GM12878 (cell line): ENCODE measurements around the gene CNTN4.

Experiments used
- BHLHE40 ChIP-seq, 2 experiments: fragments of 450-650 bp in 1 of 2; IDR thresholded peaks; 2 replicates each; pipeline ENCODE4 v1.6.1; 2011 to 2017; ENCODE audit warnings: low read depth in 2 of 2, borderline replicate concordance in 1 of 2, improper control_type of control experiment in 1 of 2, low read length in 1 of 2, mild to moderate bottlenecking in 1 of 2
- CBFB ChIP-seq: IDR thresholded peaks from 2 replicates; pipeline ENCODE4 v1.6.1; 2016; ENCODE audit warnings: antibody characterized with exemption, low read depth
- EZH2 ChIP-seq: IDR thresholded peaks from 2 replicates; pipeline ENCODE4 v1.6.1; 2012; ENCODE audit warnings: low read depth, mild to moderate bottlenecking, control low read depth, inconsistent platforms, low read length, borderline replicate concordance; ENCODE audit not compliant: control insufficient read depth
- FOS ChIP-seq: IDR thresholded peaks from 3 replicates; pipeline ENCODE4 v1.6.1; 2011; ENCODE audit warnings: borderline replicate concordance; ENCODE audit not compliant: insufficient read length; ENCODE audit errors: extremely low read depth
- IRF3 ChIP-seq: fragments of 450-650 bp; IDR thresholded peaks from 2 replicates; pipeline ENCODE4 v1.6.1; 2014; ENCODE audit warnings: mild to moderate bottlenecking
- POLR2A ChIP-seq: IDR thresholded peaks from 2 replicates; pipeline ENCODE4 v1.6.1; 2011; ENCODE audit warnings: low read depth, mild to moderate bottlenecking, low read length
- RAD21 ChIP-seq: IDR thresholded peaks from 2 replicates; pipeline ENCODE4 v1.6.1; 2011; ENCODE audit warnings: mild to moderate bottlenecking, low read depth, low read length, moderate library complexity; ENCODE audit not compliant: insufficient read depth
- REST ChIP-seq: IDR thresholded peaks from 2 replicates; pipeline ENCODE4 v1.6.1; 2012; ENCODE audit warnings: mild to moderate bottlenecking, low read depth, low read length
- TAF1 ChIP-seq: IDR thresholded peaks from 2 replicates; pipeline ENCODE4 v1.6.1; 2011; ENCODE audit warnings: mild to moderate bottlenecking, low read depth, low read length, borderline replicate concordance
- ZNF24 ChIP-seq: fragments of 450-650 bp; IDR thresholded peaks from 2 replicates; pipeline ENCODE4 v1.6.1; 2017; ENCODE audit warnings: antibody characterized with exemption, mild to moderate bottlenecking
- TF ChIP-seq, protein P1 (sequence below), 3 experiments: IDR thresholded peaks in 2 of 3; conservative IDR thresholded peaks in 1 of 3; 2 replicates each; pipeline ENCODE4 v1.5.1; 2011; ENCODE audit warnings: low read depth in 3 of 3, low read length in 3 of 3, mild to moderate bottlenecking in 3 of 3, control low read depth in 2 of 3, moderate library complexity in 2 of 3, inconsistent platforms in 1 of 3, mixed read lengths in 1 of 3; ENCODE audit not compliant: control insufficient read depth in 2 of 3, insufficient read depth in 1 of 3; ENCODE audit errors: extremely low read depth in 1 of 3
- TF ChIP-seq, protein P2 (sequence below): fragments of 450-650 bp; formaldehyde crosslinking; IDR thresholded peaks from 2 replicates; pipeline ENCODE4 v1.5.0; 2022; ENCODE audit warnings: mild to moderate bottlenecking, missing genetic modification characterization

DNA sequence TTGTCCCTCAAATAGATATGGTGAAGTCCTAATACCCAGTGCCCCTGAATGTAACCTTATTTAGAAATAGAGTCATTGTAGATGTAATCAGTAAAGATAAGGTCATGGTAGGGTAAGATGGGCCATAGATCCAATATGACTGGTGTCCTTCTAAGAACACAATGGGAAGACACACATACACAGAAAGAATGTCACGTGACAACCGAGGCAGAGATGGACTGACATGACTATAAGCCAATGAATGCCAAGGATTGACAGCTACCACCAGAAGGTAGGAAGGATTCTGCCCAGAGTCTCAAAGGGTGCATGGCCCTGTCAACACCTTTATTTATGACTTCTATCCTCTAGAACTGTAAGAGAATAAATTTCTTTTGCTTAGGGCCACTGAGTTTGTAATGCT lies 780.4 kb downstream of the CNTN4 start:
- no peak for TF ChIP-seq ZNF24
- TF ChIP-seq TAF1 = no peak
- TF ChIP-seq IRF3 = no peak
- TF ChIP-seq POLR2A = no peak
- TF ChIP-seq, protein P1, sequence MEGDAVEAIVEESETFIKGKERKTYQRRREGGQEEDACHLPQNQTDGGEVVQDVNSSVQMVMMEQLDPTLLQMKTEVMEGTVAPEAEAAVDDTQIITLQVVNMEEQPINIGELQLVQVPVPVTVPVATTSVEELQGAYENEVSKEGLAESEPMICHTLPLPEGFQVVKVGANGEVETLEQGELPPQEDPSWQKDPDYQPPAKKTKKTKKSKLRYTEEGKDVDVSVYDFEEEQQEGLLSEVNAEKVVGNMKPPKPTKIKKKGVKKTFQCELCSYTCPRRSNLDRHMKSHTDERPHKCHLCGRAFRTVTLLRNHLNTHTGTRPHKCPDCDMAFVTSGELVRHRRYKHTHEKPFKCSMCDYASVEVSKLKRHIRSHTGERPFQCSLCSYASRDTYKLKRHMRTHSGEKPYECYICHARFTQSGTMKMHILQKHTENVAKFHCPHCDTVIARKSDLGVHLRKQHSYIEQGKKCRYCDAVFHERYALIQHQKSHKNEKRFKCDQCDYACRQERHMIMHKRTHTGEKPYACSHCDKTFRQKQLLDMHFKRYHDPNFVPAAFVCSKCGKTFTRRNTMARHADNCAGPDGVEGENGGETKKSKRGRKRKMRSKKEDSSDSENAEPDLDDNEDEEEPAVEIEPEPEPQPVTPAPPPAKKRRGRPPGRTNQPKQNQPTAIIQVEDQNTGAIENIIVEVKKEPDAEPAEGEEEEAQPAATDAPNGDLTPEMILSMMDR (IDR thresholded peaks at IDR 0.05 in 2 of 3, conservative IDR thresholded peaks at IDR 0.05 in 1 of 3; ENCODE audit: control insufficient read depth in 2 of 3, extremely low read depth in 1 of 3, insufficient read depth in 1 of 3, low read depth in 3 of 3, low read length in 3 of 3) = no peak
- no peak for TF ChIP-seq CBFB
- TF ChIP-seq BHLHE40 (IDR thresholded peaks at IDR 0.05; ENCODE audit: borderline replicate concordance in 1 of 2, low read depth in 2 of 2, low read length in 1 of 2) = no peak
- no peak for TF ChIP-seq REST
- TF ChIP-seq, protein P2, sequence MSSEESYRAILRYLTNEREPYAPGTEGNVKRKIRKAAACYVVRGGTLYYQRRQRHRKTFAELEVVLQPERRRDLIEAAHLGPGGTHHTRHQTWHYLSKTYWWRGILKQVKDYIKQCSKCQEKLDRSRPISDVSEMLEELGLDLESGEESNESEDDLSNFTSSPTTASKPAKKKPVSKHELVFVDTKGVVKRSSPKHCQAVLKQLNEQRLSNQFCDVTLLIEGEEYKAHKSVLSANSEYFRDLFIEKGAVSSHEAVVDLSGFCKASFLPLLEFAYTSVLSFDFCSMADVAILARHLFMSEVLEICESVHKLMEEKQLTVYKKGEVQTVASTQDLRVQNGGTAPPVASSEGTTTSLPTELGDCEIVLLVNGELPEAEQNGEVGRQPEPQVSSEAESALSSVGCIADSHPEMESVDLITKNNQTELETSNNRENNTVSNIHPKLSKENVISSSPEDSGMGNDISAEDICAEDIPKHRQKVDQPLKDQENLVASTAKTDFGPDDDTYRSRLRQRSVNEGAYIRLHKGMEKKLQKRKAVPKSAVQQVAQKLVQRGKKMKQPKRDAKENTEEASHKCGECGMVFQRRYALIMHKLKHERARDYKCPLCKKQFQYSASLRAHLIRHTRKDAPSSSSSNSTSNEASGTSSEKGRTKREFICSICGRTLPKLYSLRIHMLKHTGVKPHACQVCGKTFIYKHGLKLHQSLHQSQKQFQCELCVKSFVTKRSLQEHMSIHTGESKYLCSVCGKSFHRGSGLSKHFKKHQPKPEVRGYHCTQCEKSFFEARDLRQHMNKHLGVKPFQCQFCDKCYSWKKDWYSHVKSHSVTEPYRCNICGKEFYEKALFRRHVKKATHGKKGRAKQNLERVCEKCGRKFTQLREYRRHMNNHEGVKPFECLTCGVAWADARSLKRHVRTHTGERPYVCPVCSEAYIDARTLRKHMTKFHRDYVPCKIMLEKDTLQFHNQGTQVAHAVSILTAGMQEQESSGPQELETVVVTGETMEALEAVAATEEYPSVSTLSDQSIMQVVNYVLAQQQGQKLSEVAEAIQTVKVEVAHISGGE (CRISPR knock-in tag) = no peak
- TF ChIP-seq EZH2 = no peak
- TF ChIP-seq RAD21 = no peak
- no peak for TF ChIP-seq FOS
